ENCODE data around the gene MYZAP.

MYZAP gene

DNA sequence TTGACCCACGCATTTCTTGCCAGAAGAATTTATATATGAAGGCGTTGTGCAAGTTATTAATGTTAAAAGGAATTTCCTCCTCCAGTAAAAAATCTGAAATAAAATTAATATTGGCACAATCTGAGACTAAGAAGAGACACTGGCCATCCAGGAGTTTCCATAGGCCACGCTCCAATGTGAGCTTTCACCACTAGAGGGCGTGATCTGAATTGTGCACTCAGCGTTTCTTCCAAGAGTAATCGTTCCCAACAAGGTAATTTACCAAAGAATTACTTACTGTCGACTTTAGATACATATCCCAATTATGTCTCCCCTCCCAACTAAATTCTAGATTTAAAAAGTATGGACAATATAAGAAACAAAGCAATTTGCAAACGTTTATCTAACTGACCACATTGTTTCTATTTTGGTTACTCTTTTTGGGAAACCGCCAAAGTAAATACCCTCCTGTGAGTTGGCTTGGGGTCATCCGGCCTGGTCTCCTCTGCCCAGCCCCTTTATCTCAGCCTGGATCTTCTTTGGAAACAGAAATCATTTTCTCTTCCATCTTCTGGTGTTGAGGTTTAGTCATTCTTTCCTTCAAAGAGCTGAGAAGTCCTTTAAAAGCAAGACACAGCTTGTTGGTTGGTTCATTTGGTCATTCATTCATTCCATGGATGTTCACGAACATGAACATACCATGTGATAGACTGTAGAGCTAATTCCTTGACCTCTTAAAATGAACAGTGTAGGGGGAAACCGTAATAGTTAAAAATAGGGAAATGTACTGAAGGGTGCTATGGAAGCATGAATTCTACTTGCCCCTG is 141.0 kb downstream of the MYZAP start:
- no peak overlapping the region for H3K4me3 ChIP-seq (replicated peaks in 1 of 2; ENCODE audit: low read depth in 2 of 2, low read length in 2 of 2)
- peak; percentile 69 to 77 for DNase-seq (ENCODE audit: low read depth in 2 of 2)

GRCh38 chr15:57734860-57735259 is 143.2 kb downstream of the MYZAP start:
- DNase-seq (ENCODE audit: low read depth in 2 of 2), result no peak
- no peak overlapping the region for H3K4me3 ChIP-seq (replicated peaks in 1 of 2; ENCODE audit: low read depth in 2 of 2, low read length in 2 of 2)
- TF ChIP-seq, protein P1, sequence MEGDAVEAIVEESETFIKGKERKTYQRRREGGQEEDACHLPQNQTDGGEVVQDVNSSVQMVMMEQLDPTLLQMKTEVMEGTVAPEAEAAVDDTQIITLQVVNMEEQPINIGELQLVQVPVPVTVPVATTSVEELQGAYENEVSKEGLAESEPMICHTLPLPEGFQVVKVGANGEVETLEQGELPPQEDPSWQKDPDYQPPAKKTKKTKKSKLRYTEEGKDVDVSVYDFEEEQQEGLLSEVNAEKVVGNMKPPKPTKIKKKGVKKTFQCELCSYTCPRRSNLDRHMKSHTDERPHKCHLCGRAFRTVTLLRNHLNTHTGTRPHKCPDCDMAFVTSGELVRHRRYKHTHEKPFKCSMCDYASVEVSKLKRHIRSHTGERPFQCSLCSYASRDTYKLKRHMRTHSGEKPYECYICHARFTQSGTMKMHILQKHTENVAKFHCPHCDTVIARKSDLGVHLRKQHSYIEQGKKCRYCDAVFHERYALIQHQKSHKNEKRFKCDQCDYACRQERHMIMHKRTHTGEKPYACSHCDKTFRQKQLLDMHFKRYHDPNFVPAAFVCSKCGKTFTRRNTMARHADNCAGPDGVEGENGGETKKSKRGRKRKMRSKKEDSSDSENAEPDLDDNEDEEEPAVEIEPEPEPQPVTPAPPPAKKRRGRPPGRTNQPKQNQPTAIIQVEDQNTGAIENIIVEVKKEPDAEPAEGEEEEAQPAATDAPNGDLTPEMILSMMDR (IDR thresholded peaks at IDR 0.05; ENCODE audit: low read depth, low read length), result no peak

More for the DNA sequence above, 141.0 kb downstream of the MYZAP start:
- TF ChIP-seq, protein P1 (IDR thresholded peaks at IDR 0.05; ENCODE audit: low read depth, low read length), result peak; percentile 87

Measured in cardiac fibroblast (primary cell).